Activated CD8-positive, alpha-beta T cell treated with anti-CD3 and anti-CD28 coated beads for 36 hours (primary cell): ENCODE results near the gene PCSK9. TPM values are rescaled to one million over a fixed set of nuclear protein-coding genes. Genes with fewer than 3 reads are reported as not detected.

Experiments used
- ATAC-seq: fragments of 200-7000 bp; cut with Tn5 transposase; one replicate; pipeline ENCODE4 v1.10.0; 2021; ENCODE audit warnings: mild to moderate bottlenecking, moderate library complexity
- CTCF ChIA-PET: fragments of 350-600 bp; sonication (Branson Sonifier 250); formaldehyde crosslinking; loops from one replicate; lab custom pipeline; 2021; ENCODE audit warnings: antibody characterized with exemption; lab: Charles Lee
- POLR2A ChIA-PET: fragments of 350-600 bp; sonication (Branson Sonifier 250); formaldehyde crosslinking; loops from one replicate; lab custom pipeline; 2021; ENCODE audit warnings: antibody characterized with exemption; lab: Charles Lee
- DNase-seq: peaks from one replicate; pipeline ENCODE4 v3.0.0-alpha.2; 2020
- H3K27ac Mint-ChIP-seq: one replicate; pipeline ENCODE4 v1.8.0; 2021; ENCODE audit warnings: mild to moderate bottlenecking, mixed read lengths
- H3K27me3 Mint-ChIP-seq: one replicate; pipeline ENCODE4 v1.8.0; 2021; ENCODE audit warnings: mixed read lengths
- H3K36me3 Mint-ChIP-seq: one replicate; pipeline ENCODE4 v1.8.0; 2021; ENCODE audit warnings: low read depth, mixed read lengths
- H3K4me1 Mint-ChIP-seq: one replicate; pipeline ENCODE4 v1.8.0; 2021; ENCODE audit warnings: low read depth, mixed read lengths
- H3K4me3 Mint-ChIP-seq: one replicate; pipeline ENCODE4 v1.8.0; 2021; ENCODE audit warnings: mild to moderate bottlenecking, moderate library complexity, mixed read lengths
- H3K9me3 Mint-ChIP-seq: one replicate; pipeline ENCODE4 v1.8.0; 2021; ENCODE audit warnings: mixed read lengths
- intact Hi-C: fragments of 100-400 bp; cut with micrococcal nuclease; formaldehyde crosslinking; loops from one replicate; pipeline ENCODE4 v1.10.0; 2022
- total RNA-seq, 2 experiments: library from RNA; stranded (reverse); gene quantifications; one replicate each; pipeline ENCODE4 v1.2.3, GENCODE V29; 2021
- TF ChIP-seq, protein P1 (sequence below): fragments of 200-600 bp; IDR thresholded peaks from one replicate; pipeline ENCODE4 v1.8.0; 2022; ENCODE audit warnings: antibody characterized with exemption, mild to moderate bottlenecking

The PCSK9 gene
- total RNA-seq, 2 experiments from 2014 or later = not detected

DNA sequence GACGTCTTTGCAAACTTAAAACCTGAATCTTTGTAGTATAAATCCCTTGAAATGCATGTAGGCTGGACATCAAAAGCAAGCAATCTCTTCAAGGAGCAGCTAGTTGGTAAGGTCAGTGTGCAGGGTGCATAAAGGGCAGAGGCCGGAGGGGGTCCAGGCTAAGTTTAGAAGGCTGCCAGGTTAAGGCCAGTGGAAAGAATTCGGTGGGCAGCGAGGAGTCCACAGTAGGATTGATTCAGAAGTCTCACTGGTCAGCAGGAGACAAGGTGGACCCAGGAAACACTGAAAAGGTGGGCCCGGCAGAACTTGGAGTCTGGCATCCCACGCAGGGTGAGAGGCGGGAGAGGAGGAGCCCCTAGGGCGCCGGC is 390 bp upstream of the PCSK9 start:
- ATAC-seq (no peak), DNase-seq (no peak)
- no peak overlapping the region for H3K4me3 Mint-ChIP-seq
- POLR2A ChIA-PET = no interaction called here
- peaks cover 48% of the 10 kb centered on the region for H3K27me3 Mint-ChIP-seq
- peaks cover 3% of the 10 kb centered on the region for H3K4me1 Mint-ChIP-seq
- intact Hi-C loops = no loop called here
- TF ChIP-seq, protein P1, sequence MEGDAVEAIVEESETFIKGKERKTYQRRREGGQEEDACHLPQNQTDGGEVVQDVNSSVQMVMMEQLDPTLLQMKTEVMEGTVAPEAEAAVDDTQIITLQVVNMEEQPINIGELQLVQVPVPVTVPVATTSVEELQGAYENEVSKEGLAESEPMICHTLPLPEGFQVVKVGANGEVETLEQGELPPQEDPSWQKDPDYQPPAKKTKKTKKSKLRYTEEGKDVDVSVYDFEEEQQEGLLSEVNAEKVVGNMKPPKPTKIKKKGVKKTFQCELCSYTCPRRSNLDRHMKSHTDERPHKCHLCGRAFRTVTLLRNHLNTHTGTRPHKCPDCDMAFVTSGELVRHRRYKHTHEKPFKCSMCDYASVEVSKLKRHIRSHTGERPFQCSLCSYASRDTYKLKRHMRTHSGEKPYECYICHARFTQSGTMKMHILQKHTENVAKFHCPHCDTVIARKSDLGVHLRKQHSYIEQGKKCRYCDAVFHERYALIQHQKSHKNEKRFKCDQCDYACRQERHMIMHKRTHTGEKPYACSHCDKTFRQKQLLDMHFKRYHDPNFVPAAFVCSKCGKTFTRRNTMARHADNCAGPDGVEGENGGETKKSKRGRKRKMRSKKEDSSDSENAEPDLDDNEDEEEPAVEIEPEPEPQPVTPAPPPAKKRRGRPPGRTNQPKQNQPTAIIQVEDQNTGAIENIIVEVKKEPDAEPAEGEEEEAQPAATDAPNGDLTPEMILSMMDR = no peak
- CTCF ChIA-PET = interaction anchor here (0.7 to 2.6 kb wide), 3 partner anchors 17 to 43 kb away, joined by 3 to 10 read pairs (median 4); no protein-coding TSS in a partner anchor
- H3K36me3 Mint-ChIP-seq = no peaks in the 10 kb centered on the region
- H3K9me3 Mint-ChIP-seq = no peaks in the 10 kb centered on the region
- H3K27ac Mint-ChIP-seq = no peak overlapping the region

DNA sequence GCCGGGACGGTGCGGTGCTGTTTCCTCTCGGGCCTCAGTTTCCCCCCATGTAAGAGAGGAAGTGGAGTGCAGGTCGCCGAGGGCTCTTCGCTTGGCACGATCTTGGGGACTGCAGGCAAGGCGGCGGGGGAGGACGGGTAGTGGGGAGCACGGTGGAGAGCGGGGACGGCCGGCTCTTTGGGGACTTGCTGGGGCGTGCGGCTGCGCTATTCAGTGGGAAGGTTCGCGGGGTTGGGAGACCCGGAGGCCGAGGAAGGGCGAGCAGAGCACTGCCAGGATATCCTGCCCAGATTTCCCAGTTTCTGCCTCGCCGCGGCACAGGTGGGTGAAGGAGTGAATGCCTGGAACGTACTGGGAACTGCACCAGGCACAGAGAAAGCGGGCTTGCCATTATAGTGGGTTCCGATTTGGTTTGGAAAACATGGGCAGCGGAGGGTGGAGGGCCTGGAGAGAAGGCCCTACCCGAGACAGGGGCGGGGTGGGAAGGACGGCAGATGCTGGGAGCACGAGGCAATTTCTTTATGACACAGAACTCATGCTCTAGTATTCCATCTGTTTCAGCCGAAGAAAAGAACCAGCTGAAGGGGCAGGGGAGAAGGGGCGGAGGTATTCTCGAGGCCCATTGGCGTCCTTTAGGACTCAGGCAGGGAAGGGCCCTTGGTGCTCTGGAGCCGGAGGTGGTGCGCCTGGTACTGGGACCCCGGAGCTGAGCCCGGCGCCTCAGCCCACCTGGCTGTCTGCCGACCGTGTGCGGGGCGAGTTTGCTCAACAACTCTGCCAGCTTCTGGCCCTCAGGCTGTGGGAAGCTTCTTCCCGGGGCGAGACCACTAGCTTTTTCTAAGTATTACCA is 960 bp downstream of the PCSK9 start:
- intact Hi-C loops = no loop called here
- no peaks in the 10 kb centered on the region for H3K36me3 Mint-ChIP-seq
- peaks cover 3% of the 10 kb centered on the region for H3K4me1 Mint-ChIP-seq
- ChIA-PET POLR2A (no interaction called here), CTCF (interaction anchor here (0.9 to 2.6 kb wide), 4 partner anchors 18 to 95 kb away, joined by 3 to 10 read pairs (median 3); no protein-coding TSS in a partner anchor)
- ATAC-seq (no peak), DNase-seq (no peak)
- H3K4me3 Mint-ChIP-seq = no peak overlapping the region
- H3K27me3 Mint-ChIP-seq = peaks cover 42% of the 10 kb centered on the region
- H3K27ac Mint-ChIP-seq = no peak overlapping the region
- TF ChIP-seq, protein P1 = no peak
- no peaks in the 10 kb centered on the region for H3K9me3 Mint-ChIP-seq

DNA sequence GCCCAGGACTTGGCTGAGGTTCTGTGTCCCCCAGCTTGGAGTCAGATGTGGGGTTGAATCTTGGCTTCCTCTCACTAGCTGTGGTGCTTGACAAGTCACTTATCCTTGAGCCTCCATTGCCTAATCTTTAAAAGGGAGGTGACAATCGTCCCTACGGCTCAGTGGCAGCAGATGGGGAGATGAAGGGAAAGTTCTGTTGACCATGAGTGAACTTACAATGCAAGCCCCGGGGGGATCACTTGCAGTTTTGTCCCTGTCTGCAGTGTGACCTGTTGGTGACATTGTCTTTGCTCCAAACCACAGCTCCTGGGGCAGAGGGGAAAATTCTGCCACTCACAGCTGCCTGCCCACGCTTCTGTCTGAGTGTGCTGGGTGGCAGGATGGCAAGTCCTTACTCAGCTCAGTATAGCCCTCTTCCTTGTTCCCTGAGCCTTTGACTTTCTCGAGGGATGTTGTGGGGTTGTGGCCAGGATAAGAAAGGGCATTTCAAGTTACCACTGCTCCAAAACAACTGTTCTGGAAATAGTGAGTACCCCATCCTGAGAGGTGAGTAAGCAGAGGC is 1.7 kb downstream of the PCSK9 start:
- ChIA-PET POLR2A (no interaction called here), CTCF (interaction anchor here (0.9 to 1.0 kb wide), 3 partner anchors 17 to 96 kb away, joined by 3 read pairs; no protein-coding TSS in a partner anchor)
- DNase-seq (no peak), ATAC-seq (peak; percentile 27)
- intact Hi-C loops = no loop called here
- TF ChIP-seq, protein P1 = no peak
- Mint-ChIP-seq H3K4me3 (no peak overlapping the region), H3K4me1 (peaks cover 3% of the 10 kb centered on the region), H3K9me3 (no peaks in the 10 kb centered on the region), H3K27ac (no peak overlapping the region), H3K27me3 (peaks cover 40% of the 10 kb centered on the region), H3K36me3 (no peaks in the 10 kb centered on the region)

DNA sequence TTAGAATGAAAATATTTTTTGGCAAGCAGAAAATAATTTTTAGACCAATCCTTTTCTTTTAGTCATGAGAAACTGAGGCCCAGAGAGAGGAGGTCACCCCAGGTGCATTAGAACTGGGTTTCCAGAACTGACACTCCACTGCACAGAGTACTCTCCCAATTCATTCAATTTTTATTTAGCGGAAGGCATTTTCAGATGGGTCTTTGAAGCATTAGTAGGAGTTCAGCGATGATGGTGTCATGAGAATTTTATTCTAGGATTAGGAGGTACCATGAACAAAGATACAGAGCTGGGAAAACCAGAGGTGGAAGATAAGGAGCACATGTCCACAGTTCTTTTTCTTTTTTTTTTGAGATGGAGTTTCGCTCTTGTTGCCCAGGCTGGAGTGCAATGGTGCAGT is 2.3 kb downstream of the PCSK9 start:
- Mint-ChIP-seq H3K4me1 (peaks cover 3% of the 10 kb centered on the region), H3K27me3 (peaks cover 35% of the 10 kb centered on the region), H3K36me3 (no peaks in the 10 kb centered on the region), H3K27ac (no peak overlapping the region), H3K9me3 (no peaks in the 10 kb centered on the region), H3K4me3 (no peak overlapping the region)
- ATAC-seq (no peak), DNase-seq (no peak)
- ChIA-PET CTCF (no interaction called here), POLR2A (no interaction called here)
- TF ChIP-seq, protein P1 = no peak
- intact Hi-C loops = no loop called here

DNA sequence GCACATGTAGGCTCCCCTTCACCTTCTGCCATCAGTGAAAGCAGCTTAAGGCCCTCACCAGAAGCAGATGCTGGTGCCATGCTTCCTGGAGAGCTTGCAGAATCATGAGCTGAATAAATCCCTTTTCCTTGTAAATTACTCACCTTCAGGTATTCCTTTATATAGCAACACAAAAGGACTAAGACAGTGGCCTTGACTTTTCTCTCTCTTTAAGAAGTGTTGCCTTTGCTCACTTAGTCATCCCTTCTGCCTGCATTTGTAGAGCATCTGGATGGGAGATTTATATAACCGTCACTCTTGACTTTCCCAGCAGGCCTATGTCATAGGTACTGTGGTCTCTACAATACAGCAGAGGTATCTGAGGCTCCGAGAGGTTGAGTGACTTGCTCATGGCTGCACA is 3.7 kb downstream of the PCSK9 start:
- Mint-ChIP-seq H3K4me1 (peaks cover 3% of the 10 kb centered on the region), H3K36me3 (no peaks in the 10 kb centered on the region), H3K27ac (no peak overlapping the region), H3K4me3 (no peak overlapping the region), H3K9me3 (no peaks in the 10 kb centered on the region), H3K27me3 (peaks cover 26% of the 10 kb centered on the region)
- TF ChIP-seq, protein P1 = no peak
- ATAC-seq (no peak), DNase-seq (no peak)
- intact Hi-C loops = no loop called here
- ChIA-PET CTCF (interaction anchor here (0.9 to 1.4 kb wide), 3 partner anchors 21 to 98 kb away, joined by 3 to 5 read pairs (median 3); no protein-coding TSS in a partner anchor), POLR2A (no interaction called here)
